ENCODE results near the gene CARNS1. TPM values are rescaled to one million over a fixed set of nuclear protein-coding genes. Genes with fewer than 3 reads are reported as not detected.

CARNS1 gene
- total and polyA plus RNA-seq, 8 donors = 0.39 to 2.2 (median 0.90) TPM

- no peak for TF ChIP-seq CTCF (IDR thresholded peaks at IDR 0.05)
- H3K9me3 ChIP-seq = no peaks in the 10 kb centered on the region
- H3K27me3 ChIP-seq = no peaks in the 10 kb centered on the region
- FAIRE-seq (no peak), DNase-seq (no peak), ATAC-seq (peak in 2 of 4 donors; percentile 1 to 2)
- no peaks in the 10 kb centered on the region for H3K36me3 ChIP-seq
- WGBS, 2 donors = 0 to 1% methylated on average over 6 of the region's 6 CpGs
- peak overlapping the region; percentile 67 to 89 (median 84) for H3K27ac ChIP-seq
- intact Hi-C loops (cut with DNase I) = no loop called here
- peaks cover 0 to 21% (median 6%) of the 10 kb centered on the region in 3 donors for H3K4me1 ChIP-seq
- H3K4me3 ChIP-seq = peak overlapping the region; percentile 76 to 98 (median 96)
Measured at GRCh38 chr11:67468456-67468758, 52.9 kb downstream of the CARNS1 start.

- Histone ChIP-seq H3K4me1 (peaks cover 0 to 16% (median 3%) of the 10 kb centered on the region in 3 donors), H3K4me3 (peak within 1 kb of the TSS; percentile 76 to 98 (median 96)), H3K36me3 (no peaks in the 10 kb centered on the region), H3K27ac (peak within 1 kb of the TSS; percentile 67 to 89 (median 84)), H3K9me3 (no peaks in the 10 kb centered on the region), H3K27me3 (no peaks in the 10 kb centered on the region)
- no peak for FAIRE-seq
- TF ChIP-seq CTCF (IDR thresholded peaks at IDR 0.05) = peak in 1 of 4 donors; percentile 32
- ATAC-seq = peak; percentile 77 to 90 (median 82)
- intact Hi-C loops (cut with DNase I) = no loop called here
- 1% methylated on average over 62 to 76 of the region's 76 CpGs for WGBS, 2 donors
- peak; percentile 90 to 98 (median 94) for DNase-seq
Measured at GRCh38 chr11:67468759-67469507, 53.5 kb downstream of the CARNS1 start, which contains the start of gene TMEM134. Gene TMEM134 (minus strand): TSS chr11:67469251. CDS start chr11:67469192, 59 bp downstream.

GRCh38 chr11:67469508-67469811, 54.0 kb downstream of the CARNS1 start:
- no peak for TF ChIP-seq CTCF (IDR thresholded peaks at IDR 0.05)
- FAIRE-seq (no peak), DNase-seq (no peak), ATAC-seq (no peak)
- H3K27ac ChIP-seq = peak overlapping the region; percentile 67 to 89 (median 84)
- intact Hi-C loops (cut with DNase I) = no loop called here
- no peaks in the 10 kb centered on the region for H3K36me3 ChIP-seq
- H3K4me3 ChIP-seq = peak overlapping the region; percentile 76 to 98 (median 96)
- 8 to 9% methylated on average over 9 of the region's 9 CpGs for WGBS, 2 donors
- H3K27me3 ChIP-seq = no peaks in the 10 kb centered on the region
- no peaks in the 10 kb centered on the region for H3K9me3 ChIP-seq
- H3K4me1 ChIP-seq = peaks cover 0 to 12% (median 0%) of the 10 kb centered on the region in 3 donors

- H3K9me3 ChIP-seq = no peaks in the 10 kb centered on the region
- H3K4me1 ChIP-seq = peaks cover 0 to 8% (median 0%) of the 10 kb centered on the region in 3 donors
- no peak for TF ChIP-seq CTCF (IDR thresholded peaks at IDR 0.05)
- FAIRE-seq (no peak), DNase-seq (peak in 1 of 6 donors; percentile 14), ATAC-seq (no peak)
- no peak overlapping the region for H3K4me3 ChIP-seq
- H3K27me3 ChIP-seq = no peaks in the 10 kb centered on the region
- no peaks in the 10 kb centered on the region for H3K36me3 ChIP-seq
- 81 to 83% methylated on average over 8 of the region's 8 CpGs for WGBS, 2 donors
- intact Hi-C loops (cut with DNase I) = no loop called here
- H3K27ac ChIP-seq = no peak overlapping the region
Measured at GRCh38 chr11:67470337-67471002, 55.0 kb downstream of the CARNS1 start.

DNA sequence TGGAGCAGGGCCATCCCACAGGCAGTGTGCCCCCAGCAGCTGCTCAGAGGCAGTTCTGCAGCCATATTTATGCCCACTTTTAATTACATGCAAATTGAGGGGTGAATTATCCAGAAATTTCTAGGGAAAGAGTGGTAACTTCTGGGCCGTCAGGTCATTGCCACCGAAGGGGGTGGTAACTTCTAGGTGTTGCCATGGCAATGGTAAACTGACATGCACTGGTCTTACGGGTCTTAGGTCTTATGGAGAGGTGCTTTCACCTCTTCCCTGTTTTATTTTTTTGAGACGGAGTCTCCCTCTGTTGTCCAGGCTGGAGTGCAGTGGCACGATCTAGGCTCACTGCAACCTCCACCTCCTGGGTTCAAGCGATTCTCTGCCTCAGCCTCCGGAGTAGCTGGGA, 57.4 kb downstream of the CARNS1 start:
- H3K4me1 ChIP-seq = no peaks in the 10 kb centered on the region
- TF ChIP-seq CTCF (IDR thresholded peaks at IDR 0.05) = no peak
- ATAC-seq = no peak
- 66 to 76% methylated on average over 7 of the region's 7 CpGs for WGBS, 2 donors
- DNase-seq = no peak
- no peaks in the 10 kb centered on the region for H3K27me3 ChIP-seq
- H3K4me3 ChIP-seq = no peak overlapping the region
- no peak overlapping the region for H3K27ac ChIP-seq
- no peaks in the 10 kb centered on the region for H3K9me3 ChIP-seq
- FAIRE-seq = no peak
- intact Hi-C loops (cut with DNase I) = no loop called here
- H3K36me3 ChIP-seq = no peaks in the 10 kb centered on the region

Measured in pancreas (tissue), 10 donors.